ENCODE measurements around the gene NCBP3.

DNA sequence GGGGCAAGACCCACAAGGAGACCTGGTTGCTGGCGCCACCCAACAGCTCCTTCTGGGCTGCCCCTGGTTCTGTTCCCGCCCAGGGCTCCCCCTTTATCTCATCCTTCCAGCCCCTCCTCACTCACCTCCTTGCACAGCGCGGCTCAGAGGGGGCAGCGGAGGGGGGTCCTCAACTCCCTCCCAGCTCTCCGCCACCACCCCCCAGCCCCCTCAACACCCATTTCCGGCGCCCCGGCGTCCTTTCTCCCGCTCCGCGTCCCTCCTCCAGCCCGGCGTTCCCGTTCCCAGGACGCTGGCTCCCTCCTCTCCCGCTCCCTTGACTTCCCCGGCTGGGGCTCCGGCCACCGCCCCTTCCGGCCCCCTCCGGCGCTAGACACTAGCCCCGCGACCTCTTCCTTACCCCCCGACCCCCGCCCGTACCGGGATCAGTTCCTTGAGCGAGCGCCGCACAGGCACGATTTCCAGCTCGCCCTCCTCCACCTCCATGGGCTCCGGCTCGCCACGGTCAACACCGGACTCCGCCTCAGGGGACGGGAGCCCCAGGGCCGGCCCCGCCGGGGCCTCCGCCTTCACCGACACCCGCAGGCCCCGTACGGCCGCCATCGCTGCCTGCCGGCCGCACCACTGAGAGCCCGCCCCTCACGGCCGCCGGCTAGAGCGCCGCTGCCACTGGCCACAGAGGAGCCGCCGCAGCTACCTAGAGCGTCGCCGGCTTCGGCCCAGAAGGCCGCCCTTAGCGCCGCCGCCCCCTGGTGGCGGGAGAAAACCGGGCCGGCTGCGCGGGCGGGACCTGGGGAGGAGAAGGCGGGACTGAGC, at the start of gene NCBP3:
- peak; percentile 79 for TF ChIP-seq TAF1 (conservative IDR thresholded peaks at IDR 0.05)
- TF ChIP-seq, protein P1, sequence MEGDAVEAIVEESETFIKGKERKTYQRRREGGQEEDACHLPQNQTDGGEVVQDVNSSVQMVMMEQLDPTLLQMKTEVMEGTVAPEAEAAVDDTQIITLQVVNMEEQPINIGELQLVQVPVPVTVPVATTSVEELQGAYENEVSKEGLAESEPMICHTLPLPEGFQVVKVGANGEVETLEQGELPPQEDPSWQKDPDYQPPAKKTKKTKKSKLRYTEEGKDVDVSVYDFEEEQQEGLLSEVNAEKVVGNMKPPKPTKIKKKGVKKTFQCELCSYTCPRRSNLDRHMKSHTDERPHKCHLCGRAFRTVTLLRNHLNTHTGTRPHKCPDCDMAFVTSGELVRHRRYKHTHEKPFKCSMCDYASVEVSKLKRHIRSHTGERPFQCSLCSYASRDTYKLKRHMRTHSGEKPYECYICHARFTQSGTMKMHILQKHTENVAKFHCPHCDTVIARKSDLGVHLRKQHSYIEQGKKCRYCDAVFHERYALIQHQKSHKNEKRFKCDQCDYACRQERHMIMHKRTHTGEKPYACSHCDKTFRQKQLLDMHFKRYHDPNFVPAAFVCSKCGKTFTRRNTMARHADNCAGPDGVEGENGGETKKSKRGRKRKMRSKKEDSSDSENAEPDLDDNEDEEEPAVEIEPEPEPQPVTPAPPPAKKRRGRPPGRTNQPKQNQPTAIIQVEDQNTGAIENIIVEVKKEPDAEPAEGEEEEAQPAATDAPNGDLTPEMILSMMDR (IDR thresholded peaks at IDR 0.05; ENCODE audit: low read depth, low read length, missing input control): peak; percentile 89
- peak in 1 of 2 donors; percentile 35 for TF ChIP-seq GABPA (IDR thresholded peaks at IDR 0.05 in 1 of 2, conservative IDR thresholded peaks at IDR 0.05 in 1 of 2)
- peak in 1 of 2 donors; percentile 15 for TF ChIP-seq EGR1 (IDR thresholded peaks at IDR 0.05; ENCODE audit: low read depth in 2 of 2)
- TF ChIP-seq YY1 (IDR thresholded peaks at IDR 0.05): peak; percentile 82
- TF ChIP-seq, protein P2, sequence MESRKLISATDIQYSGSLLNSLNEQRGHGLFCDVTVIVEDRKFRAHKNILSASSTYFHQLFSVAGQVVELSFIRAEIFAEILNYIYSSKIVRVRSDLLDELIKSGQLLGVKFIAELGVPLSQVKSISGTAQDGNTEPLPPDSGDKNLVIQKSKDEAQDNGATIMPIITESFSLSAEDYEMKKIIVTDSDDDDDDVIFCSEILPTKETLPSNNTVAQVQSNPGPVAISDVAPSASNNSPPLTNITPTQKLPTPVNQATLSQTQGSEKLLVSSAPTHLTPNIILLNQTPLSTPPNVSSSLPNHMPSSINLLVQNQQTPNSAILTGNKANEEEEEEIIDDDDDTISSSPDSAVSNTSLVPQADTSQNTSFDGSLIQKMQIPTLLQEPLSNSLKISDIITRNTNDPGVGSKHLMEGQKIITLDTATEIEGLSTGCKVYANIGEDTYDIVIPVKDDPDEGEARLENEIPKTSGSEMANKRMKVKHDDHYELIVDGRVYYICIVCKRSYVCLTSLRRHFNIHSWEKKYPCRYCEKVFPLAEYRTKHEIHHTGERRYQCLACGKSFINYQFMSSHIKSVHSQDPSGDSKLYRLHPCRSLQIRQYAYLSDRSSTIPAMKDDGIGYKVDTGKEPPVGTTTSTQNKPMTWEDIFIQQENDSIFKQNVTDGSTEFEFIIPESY (IDR thresholded peaks at IDR 0.05): no peak
- TF ChIP-seq HNF4G (IDR thresholded peaks at IDR 0.05): no peak
- TF ChIP-seq SP1 (IDR thresholded peaks at IDR 0.05): peak; percentile 70
- TF ChIP-seq, protein P3, sequence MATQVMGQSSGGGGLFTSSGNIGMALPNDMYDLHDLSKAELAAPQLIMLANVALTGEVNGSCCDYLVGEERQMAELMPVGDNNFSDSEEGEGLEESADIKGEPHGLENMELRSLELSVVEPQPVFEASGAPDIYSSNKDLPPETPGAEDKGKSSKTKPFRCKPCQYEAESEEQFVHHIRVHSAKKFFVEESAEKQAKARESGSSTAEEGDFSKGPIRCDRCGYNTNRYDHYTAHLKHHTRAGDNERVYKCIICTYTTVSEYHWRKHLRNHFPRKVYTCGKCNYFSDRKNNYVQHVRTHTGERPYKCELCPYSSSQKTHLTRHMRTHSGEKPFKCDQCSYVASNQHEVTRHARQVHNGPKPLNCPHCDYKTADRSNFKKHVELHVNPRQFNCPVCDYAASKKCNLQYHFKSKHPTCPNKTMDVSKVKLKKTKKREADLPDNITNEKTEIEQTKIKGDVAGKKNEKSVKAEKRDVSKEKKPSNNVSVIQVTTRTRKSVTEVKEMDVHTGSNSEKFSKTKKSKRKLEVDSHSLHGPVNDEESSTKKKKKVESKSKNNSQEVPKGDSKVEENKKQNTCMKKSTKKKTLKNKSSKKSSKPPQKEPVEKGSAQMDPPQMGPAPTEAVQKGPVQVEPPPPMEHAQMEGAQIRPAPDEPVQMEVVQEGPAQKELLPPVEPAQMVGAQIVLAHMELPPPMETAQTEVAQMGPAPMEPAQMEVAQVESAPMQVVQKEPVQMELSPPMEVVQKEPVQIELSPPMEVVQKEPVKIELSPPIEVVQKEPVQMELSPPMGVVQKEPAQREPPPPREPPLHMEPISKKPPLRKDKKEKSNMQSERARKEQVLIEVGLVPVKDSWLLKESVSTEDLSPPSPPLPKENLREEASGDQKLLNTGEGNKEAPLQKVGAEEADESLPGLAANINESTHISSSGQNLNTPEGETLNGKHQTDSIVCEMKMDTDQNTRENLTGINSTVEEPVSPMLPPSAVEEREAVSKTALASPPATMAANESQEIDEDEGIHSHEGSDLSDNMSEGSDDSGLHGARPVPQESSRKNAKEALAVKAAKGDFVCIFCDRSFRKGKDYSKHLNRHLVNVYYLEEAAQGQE (IDR thresholded peaks at IDR 0.05): no peak
